Neural progenitor cell (in vitro differentiated cells): ENCODE measurements around the gene VWA2. TPM values are rescaled to one million over a fixed set of nuclear protein-coding genes. Genes with fewer than 3 reads are reported as not detected.

Experiments used
- DNase-seq: peaks from one replicate; pipeline ENCODE4 v3.0.0-alpha.2; 2016; ENCODE audit warnings: low spot score
- H2AFZ ChIP-seq: fragments of 200-600 bp; sonication (generic); replicated peaks from 2 replicates; pipeline ENCODE4 v1.6.1; 2016; ENCODE audit warnings: antibody characterized with exemption
- H3F3A ChIP-seq: fragments of 200-600 bp; sonication (generic); 2 replicates; pipeline ENCODE4 v1.6.1; 2016; ENCODE audit warnings: antibody characterized with exemption, low read depth
- H3K27ac ChIP-seq: fragments of 200-600 bp; sonication (generic); 2 replicates; pipeline ENCODE4 v1.5.1; 2016; ENCODE audit warnings: mild to moderate bottlenecking
- H3K27me3 ChIP-seq: fragments of 200-600 bp; sonication (generic); 2 replicates; pipeline ENCODE4 v1.6.1; 2016; ENCODE audit warnings: mild to moderate bottlenecking, moderate library complexity
- H3K36me3 ChIP-seq: fragments of 200-600 bp; sonication (generic); 2 replicates; pipeline ENCODE4 v1.5.1; 2016
- H3K4me1 ChIP-seq: fragments of 200-600 bp; sonication (generic); 2 replicates; pipeline ENCODE4 v1.6.1; 2016; ENCODE audit warnings: mixed run types
- H3K4me2 ChIP-seq: fragments of 200-600 bp; sonication (generic); 2 replicates; pipeline ENCODE4 v1.6.1; 2016
- H3K4me3 ChIP-seq: fragments of 200-600 bp; sonication (generic); 2 replicates; pipeline ENCODE4 v1.5.1; 2016
- H3K79me2 ChIP-seq: fragments of 200-600 bp; sonication (generic); 2 replicates; pipeline ENCODE4 v1.6.1; 2016; ENCODE audit warnings: low read depth
- H3K9ac ChIP-seq: fragments of 200-600 bp; sonication (generic); 2 replicates; pipeline ENCODE4 v1.6.1; 2016
- H3K9me3 ChIP-seq: fragments of 200-600 bp; sonication (generic); 2 replicates; pipeline ENCODE4 v1.5.1; 2016; ENCODE audit warnings: low read depth
- H4K20me1 ChIP-seq: fragments of 200-600 bp; sonication (generic); 2 replicates; pipeline ENCODE4 v1.6.1; 2016; ENCODE audit warnings: low read depth
- H3K27ac Mint-ChIP-seq: 3 replicates; pipeline ENCODE4 v1.8.0; 2021; ENCODE audit warnings: mixed read lengths
- H3K27me3 Mint-ChIP-seq: 2 replicates; pipeline ENCODE4 v1.8.0; 2022; ENCODE audit warnings: low read depth, mild to moderate bottlenecking, inconsistent platforms, moderate library complexity, mixed read lengths; ENCODE audit not compliant: insufficient read depth
- H3K36me3 Mint-ChIP-seq: 3 replicates; pipeline ENCODE4 v1.8.0; 2021; ENCODE audit warnings: mixed read lengths
- H3K4me1 Mint-ChIP-seq: 3 replicates; pipeline ENCODE4 v1.8.0; 2021; ENCODE audit warnings: mixed read lengths
- H3K4me3 Mint-ChIP-seq: 3 replicates; pipeline ENCODE4 v1.8.0; 2021; ENCODE audit warnings: mild to moderate bottlenecking, moderate library complexity, mixed read lengths
- H3K9me3 Mint-ChIP-seq: 3 replicates; pipeline ENCODE4 v1.8.0; 2020; ENCODE audit warnings: mixed read lengths
- EZH2 ChIP-seq: fragments of 200-600 bp; sonication (generic); IDR thresholded peaks from 2 replicates; pipeline ENCODE4 v1.6.1; 2017; ENCODE audit warnings: antibody characterized with exemption, mild to moderate bottlenecking, moderate library complexity
- EZH2phosphoT487 ChIP-seq: fragments of 200-600 bp; sonication (generic); IDR thresholded peaks from 2 replicates; pipeline ENCODE4 v1.6.1; 2017; ENCODE audit warnings: antibody characterized with exemption
- total RNA-seq: library from RNA; depleted of rRNA; stranded (reverse); fragments of >200 nt; gene quantifications from 2 replicates; pipeline ENCODE4 v1.2.3, GENCODE V29; 2015; ENCODE audit warnings: low replicate concordance
- TF ChIP-seq, protein P1 (sequence below): fragments of 200-600 bp; sonication (generic); IDR thresholded peaks from 2 replicates; pipeline ENCODE4 v1.5.1; 2017; ENCODE audit warnings: antibody characterized with exemption, mild to moderate bottlenecking

VWA2 gene
- total RNA-seq, 1 donor from 2014 or later, result not detected

DNA sequence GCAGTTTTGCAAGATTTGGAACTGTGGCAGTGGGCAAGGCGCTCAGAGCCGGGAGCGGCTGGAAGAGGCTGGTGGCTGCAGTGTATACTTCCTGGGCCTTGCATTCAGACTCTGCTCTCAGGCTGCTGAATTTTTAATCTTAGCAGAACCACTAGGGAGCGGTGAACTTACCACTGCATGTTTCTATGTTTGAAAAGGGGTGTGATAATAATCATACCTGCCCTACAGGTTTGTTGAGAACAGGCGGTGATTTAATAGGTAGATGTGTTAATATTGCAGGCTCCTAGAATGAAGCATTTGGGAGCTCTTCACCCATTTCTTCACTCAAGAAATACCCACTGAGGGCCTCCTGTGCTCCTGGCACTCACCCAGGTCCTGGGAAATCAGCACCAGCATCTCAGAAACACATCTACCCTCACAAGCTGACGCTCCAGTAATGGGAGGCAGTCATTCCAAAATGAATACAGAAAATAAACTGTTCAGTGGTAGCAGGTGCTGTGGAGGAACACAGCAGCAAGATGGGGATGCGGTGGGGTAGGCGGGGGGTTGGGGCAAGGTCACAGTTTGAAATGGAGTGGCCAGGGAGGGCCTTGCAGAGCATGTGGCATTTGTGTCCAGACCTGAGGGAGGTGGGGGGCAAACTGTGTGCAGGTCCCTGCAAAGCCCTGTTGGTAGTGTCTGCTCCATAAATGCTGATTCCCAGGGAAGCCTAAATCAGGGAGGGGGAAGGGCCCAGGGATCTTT lies 41.0 kb downstream of the VWA2 start:
- TF ChIP-seq EZH2phosphoT487, result no peak
- TF ChIP-seq, protein P1, sequence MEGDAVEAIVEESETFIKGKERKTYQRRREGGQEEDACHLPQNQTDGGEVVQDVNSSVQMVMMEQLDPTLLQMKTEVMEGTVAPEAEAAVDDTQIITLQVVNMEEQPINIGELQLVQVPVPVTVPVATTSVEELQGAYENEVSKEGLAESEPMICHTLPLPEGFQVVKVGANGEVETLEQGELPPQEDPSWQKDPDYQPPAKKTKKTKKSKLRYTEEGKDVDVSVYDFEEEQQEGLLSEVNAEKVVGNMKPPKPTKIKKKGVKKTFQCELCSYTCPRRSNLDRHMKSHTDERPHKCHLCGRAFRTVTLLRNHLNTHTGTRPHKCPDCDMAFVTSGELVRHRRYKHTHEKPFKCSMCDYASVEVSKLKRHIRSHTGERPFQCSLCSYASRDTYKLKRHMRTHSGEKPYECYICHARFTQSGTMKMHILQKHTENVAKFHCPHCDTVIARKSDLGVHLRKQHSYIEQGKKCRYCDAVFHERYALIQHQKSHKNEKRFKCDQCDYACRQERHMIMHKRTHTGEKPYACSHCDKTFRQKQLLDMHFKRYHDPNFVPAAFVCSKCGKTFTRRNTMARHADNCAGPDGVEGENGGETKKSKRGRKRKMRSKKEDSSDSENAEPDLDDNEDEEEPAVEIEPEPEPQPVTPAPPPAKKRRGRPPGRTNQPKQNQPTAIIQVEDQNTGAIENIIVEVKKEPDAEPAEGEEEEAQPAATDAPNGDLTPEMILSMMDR, result no peak
- TF ChIP-seq EZH2, result no peak
- no peaks in the 10 kb centered on the region for H3K9me3 Mint-ChIP-seq
- no peak overlapping the region for H3K4me3 Mint-ChIP-seq
- H3K4me1 Mint-ChIP-seq, result peaks cover 1% of the 10 kb centered on the region
- peak overlapping the region; percentile 53 for H3K27ac Mint-ChIP-seq
- Histone ChIP-seq H3K4me2 (no peak overlapping the region), H3K9me3 (no peaks in the 10 kb centered on the region), H3K36me3 (no peaks in the 10 kb centered on the region), H3K4me3 (no peak overlapping the region), H3K4me1 (no peaks in the 10 kb centered on the region), H3K9ac (no peak overlapping the region), H3K79me2 (no peaks in the 10 kb centered on the region), H3K27ac (no peak overlapping the region), H3K27me3 (no peaks in the 10 kb centered on the region), H4K20me1 (no peaks in the 10 kb centered on the region), H2AFZ (peak overlapping the region; percentile 50), H3F3A (no peaks in the 10 kb centered on the region)
- peaks cover 8% of the 10 kb centered on the region for H3K27me3 Mint-ChIP-seq
- no peak for DNase-seq
- no peaks in the 10 kb centered on the region for H3K36me3 Mint-ChIP-seq

GRCh38 chr10:114281006-114281405 lies 42.0 kb downstream of the VWA2 start:
- no peak overlapping the region for H3K27ac Mint-ChIP-seq
- no peaks in the 10 kb centered on the region for H3K27me3 ChIP-seq
- peaks cover 2% of the 10 kb centered on the region for H3K4me1 Mint-ChIP-seq
- H2AFZ ChIP-seq, result no peak overlapping the region
- no peaks in the 10 kb centered on the region for H3F3A ChIP-seq
- H3K4me3 Mint-ChIP-seq, result no peak overlapping the region
- H3K36me3 ChIP-seq, result no peaks in the 10 kb centered on the region
- no peak for TF ChIP-seq EZH2
- TF ChIP-seq, protein P1, result no peak
- no peak for TF ChIP-seq EZH2phosphoT487
- no peak overlapping the region for H3K27ac ChIP-seq
- peaks cover 7% of the 10 kb centered on the region for H3K27me3 Mint-ChIP-seq
- H3K79me2 ChIP-seq, result no peaks in the 10 kb centered on the region
- DNase-seq, result no peak
- no peak overlapping the region for H3K4me2 ChIP-seq
- H3K36me3 Mint-ChIP-seq, result no peaks in the 10 kb centered on the region
- H3K9me3 ChIP-seq, result no peaks in the 10 kb centered on the region
- no peaks in the 10 kb centered on the region for H3K4me1 ChIP-seq
- H3K9ac ChIP-seq, result no peak overlapping the region
- H3K9me3 Mint-ChIP-seq, result no peaks in the 10 kb centered on the region
- H4K20me1 ChIP-seq, result no peaks in the 10 kb centered on the region
- no peak overlapping the region for H3K4me3 ChIP-seq

- no peaks in the 10 kb centered on the region for H4K20me1 ChIP-seq
- H3K27me3 ChIP-seq, result no peaks in the 10 kb centered on the region
- H3K4me1 ChIP-seq, result no peaks in the 10 kb centered on the region
- Mint-ChIP-seq H3K4me3 (no peak overlapping the region), H3K27ac (no peak overlapping the region), H3K4me1 (peaks cover 2% of the 10 kb centered on the region), H3K9me3 (no peaks in the 10 kb centered on the region), H3K36me3 (no peaks in the 10 kb centered on the region), H3K27me3 (peaks cover 5% of the 10 kb centered on the region)
- H3F3A ChIP-seq, result no peaks in the 10 kb centered on the region
- no peak overlapping the region for H3K4me2 ChIP-seq
- DNase-seq, result no peak
- no peak overlapping the region for H3K9ac ChIP-seq
- no peaks in the 10 kb centered on the region for H3K36me3 ChIP-seq
- TF ChIP-seq EZH2phosphoT487 (no peak), EZH2 (no peak)
- TF ChIP-seq, protein P1, result no peak
- H3K79me2 ChIP-seq, result no peaks in the 10 kb centered on the region
- no peaks in the 10 kb centered on the region for H3K9me3 ChIP-seq
- H2AFZ ChIP-seq, result no peak overlapping the region
- no peak overlapping the region for H3K4me3 ChIP-seq
- H3K27ac ChIP-seq, result no peak overlapping the region
These were observed 42.4 kb downstream of the VWA2 start for GRCh38 chr10:114281461-114281860.
